NCI-H510A treated with DMSO at 0.1 percent for 48 hours (cell line): Measurements from ENCODE around the gene FBXO15.
A peak's percentile ranks its signal among the peaks of the same experiment; 100 is the strongest.

Experiments used
- DNase-seq: peaks from one replicate; lab custom pipeline; 2025; lab: John Stamatoyannopoulos, UW

Gene FBXO15

DNA sequence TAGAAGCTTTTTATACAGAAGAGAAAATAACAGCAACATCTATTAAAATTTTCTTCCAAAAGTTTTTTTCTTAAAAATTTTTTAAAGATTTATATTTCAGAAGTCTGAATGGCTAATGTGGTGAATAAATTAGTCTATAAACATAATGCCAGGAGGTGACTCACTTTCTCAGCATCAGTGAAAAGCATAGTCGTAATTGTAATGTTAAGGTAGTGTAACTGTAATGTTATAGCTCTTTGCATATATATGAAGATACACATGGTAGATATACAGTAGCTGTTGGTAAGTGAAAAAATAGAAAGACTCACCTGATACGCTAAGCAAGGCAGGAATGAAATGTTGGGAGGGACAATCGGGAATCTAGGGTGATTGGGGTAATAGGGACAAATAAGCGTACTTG lies 6.2 kb upstream of the FBXO15 start:
- no peak for DNase-seq

- DNase-seq: no peak
Measured at GRCh38 chr18:74153377-74153776, 5.7 kb upstream of the FBXO15 start.

DNA sequence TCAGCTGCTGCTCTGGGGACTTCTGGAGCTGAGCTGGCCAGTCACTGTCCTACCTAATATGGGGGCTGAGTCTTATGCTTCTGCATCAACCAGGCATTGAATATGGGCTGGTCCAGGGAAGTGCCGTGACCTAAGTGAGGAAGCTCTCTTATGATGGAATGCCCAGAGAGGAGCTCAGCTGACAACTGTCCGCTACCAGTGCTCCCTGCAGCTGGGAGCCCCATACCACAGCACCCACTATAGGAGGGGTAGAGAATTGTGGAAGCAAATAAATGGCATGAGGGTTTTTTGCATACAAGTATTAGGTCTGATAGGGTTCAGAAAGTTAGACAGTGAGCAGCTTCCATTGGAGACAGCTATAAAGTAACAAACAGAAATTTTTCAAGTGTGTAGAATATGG lies 5.2 kb upstream of the FBXO15 start:
- DNase-seq: no peak

GRCh38 chr18:74152270-74152669 lies 4.6 kb upstream of the FBXO15 start:
- no peak for DNase-seq

GRCh38 chr18:74149878-74150277 lies 2.2 kb upstream of the FBXO15 start:
- DNase-seq: no peak

- no peak for DNase-seq
Measured at GRCh38 chr18:74148543-74149070, 973 bp upstream of the FBXO15 start.

DNA sequence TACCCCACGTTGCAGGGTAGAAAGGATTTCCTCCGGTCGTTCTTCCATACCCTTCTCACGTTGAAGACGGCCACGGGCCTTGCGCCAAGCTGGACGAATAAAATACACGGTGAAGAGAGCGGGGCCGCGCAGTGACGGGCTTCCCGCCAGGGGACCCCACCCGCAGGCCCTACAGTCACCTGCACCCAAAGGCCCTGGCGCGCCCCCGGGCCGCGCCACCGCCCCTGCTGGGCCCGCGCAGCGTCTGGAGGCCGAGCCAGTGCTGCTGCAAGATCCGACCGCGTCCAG lies 199 bp downstream of the FBXO15 start:
- DNase-seq: no peak

DNA sequence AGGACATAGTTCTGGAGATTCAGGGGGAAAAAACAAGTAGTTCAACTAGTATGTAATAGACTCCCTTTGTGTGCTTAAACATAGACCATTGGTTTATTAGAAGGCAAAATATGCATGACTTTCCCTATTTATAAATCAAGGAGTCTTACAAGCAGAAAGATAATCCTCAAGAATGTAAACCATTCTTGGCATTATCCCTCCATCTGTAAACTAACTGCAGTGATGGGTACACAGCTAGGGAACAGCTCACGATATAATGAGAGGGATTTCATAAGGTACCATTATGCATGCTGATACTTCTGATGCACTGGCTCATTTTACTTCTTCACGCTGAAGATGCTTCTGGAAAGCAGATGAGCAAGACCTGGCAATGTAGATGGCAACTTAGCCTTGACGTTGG lies 878 bp downstream of the FBXO15 start:
- no peak for DNase-seq

- DNase-seq: no peak
Measured at GRCh38 chr18:74142252-74142651, 5.4 kb downstream of the FBXO15 start.

- no peak for DNase-seq
Measured at GRCh38 chr18:74141667-74142066, 6.0 kb downstream of the FBXO15 start.

GRCh38 chr18:74140582-74140981 lies 7.1 kb downstream of the FBXO15 start:
- DNase-seq: no peak

DNA sequence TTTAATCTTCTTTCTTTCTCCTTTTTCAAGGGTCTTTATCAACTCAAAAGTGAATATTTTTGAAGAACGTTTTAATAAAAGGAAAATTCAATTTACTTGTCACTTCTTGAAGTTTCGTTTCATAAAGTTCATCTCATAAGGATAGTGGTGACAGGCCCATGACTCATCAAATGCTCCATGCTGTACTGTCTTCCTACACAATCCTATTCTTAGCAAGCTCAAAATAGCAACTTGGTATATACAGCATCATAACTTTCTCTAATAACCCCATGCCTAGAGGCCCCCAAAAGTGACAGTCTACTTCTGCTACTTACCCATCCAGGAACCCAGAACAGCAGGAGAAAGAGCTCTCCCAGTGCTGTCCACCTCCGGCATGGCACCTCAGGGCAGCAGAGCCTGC lies 7.7 kb downstream of the FBXO15 start:
- DNase-seq: no peak

- no peak for DNase-seq
Measured at GRCh38 chr18:74139411-74139810, 8.2 kb downstream of the FBXO15 start.

- DNase-seq: peak; percentile 15
Measured at GRCh38 chr18:74137920-74138538, 9.6 kb downstream of the FBXO15 start.

GRCh38 chr18:74132201-74132600 lies 15.4 kb downstream of the FBXO15 start:
- DNase-seq: no peak

- DNase-seq: no peak
Measured at GRCh38 chr18:74131124-74131523, 16.5 kb downstream of the FBXO15 start.

- DNase-seq: no peak
Measured at GRCh38 chr18:74128159-74128558, 19.5 kb downstream of the FBXO15 start.

- DNase-seq: peak; percentile 45
Measured at GRCh38 chr18:74126684-74127655, 20.7 kb downstream of the FBXO15 start.

- no peak for DNase-seq
Measured at GRCh38 chr18:74124642-74125041, 23.0 kb downstream of the FBXO15 start.

DNA sequence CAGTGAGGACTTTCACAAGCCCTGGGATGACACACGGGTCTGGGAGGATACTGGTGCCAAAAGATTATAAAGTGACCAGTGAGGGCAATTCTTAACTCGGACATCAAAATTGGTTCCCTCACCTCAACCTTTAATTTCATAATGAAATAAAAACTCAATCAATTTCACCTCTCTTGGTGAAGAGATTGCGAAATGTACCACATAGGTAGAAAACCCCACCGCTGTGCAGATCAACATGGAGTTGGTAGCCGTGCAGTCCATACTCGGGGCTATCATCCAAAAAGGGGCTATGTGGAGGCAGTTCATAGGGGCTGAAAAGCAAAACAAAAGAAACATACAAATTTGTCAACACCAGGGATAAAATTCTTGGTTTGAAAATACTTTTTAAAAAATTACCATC lies 24.4 kb downstream of the FBXO15 start:
- no peak for DNase-seq

- DNase-seq: peak; percentile 61
Measured at GRCh38 chr18:74116633-74117554, 30.7 kb downstream of the FBXO15 start.

DNA sequence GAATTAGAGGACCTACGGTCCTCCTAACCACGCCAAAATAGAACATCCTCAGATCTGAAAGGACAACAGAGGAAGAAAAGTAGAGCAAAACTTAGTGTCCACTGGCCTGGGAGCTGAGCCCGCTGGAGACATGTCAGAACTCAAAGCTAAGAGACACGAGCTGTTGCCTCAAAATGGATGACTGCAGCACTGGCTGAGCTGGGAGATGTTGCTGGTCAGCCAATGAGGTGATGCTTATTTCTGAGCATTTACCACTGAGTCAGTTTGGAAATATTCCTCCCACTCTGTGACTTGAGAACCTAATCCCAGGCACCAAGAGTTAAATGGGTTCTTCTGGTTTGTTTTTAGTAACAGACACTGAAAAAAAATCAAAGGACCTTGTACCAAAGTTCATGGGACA lies 32.6 kb downstream of the FBXO15 start:
- DNase-seq: no peak
